Measurements from ENCODE around the gene SHB. TPM values are rescaled to one million over a fixed set of nuclear protein-coding genes. Genes with fewer than 3 reads are reported as not detected.

Gene SHB
- total RNA-seq, 1 experiment from 2014 or later, result 56.4 TPM

DNA sequence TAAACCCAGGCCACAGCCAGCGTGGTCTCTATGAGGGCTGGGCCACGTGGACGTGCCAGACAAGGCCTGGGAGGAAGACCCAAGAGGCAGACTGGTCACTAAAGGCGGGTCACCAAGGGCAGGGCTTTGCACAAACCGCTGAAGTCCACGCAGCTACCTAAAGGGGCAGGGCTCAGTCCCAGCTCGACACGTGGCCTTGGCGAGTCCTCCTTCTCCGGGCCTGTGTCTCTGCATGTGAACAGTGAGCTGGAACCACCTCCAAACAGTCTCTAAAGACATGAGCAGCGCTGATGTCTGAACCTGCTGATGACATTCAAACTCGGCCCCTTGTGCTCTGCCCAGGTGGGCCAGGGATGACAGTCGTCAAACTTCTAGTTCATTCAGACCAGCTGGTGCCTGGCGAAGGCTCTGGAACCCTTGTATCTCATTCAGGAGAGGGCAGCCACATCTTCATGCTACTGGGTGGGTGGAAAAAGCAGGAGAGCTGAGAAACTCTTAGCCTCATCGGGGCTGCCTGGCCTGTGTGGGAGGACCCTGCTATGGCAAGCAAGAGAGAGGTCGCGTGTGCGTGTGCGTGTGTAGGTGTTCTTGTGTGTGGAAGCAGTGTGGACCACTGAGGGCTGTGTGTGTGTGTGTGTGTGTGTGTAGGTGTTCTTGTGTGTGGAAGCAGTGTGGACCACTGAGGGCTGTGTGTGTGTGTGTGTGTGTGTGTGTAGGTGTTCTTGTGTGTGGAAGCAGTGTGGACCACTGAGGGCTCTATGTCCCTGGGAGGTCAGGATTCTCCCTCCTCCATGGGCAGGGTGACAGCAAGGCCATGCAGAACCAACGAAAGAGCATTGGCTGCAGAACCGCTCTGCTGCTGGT, 151.0 kb downstream of the SHB start:
- no peak overlapping the region for H3K4me2 ChIP-seq (ENCODE audit: low read length)

DNA sequence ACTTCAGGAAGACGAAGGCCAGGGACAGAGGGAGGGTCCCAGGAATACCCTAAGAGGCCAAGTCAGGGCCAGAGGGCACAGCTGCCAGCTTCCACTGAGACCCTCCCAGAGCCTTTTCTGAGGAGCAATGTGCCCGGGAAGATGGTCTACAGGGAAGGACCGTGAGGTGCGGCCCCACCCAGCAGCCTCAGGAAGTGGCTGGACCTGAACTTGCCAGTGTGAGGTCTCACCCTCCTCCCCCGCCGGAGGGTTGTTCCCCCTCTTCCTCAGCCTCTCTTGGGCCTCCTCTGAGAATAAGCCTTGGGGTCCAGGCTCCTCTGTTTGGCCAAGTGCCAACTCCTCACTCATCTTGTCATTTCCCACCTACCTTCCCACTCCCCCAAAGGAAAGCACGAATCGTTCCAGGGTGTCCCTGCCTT, 151.7 kb downstream of the SHB start:
- Histone ChIP-seq H3K27me3 (ENCODE audit: low read length) (no peaks in the 10 kb centered on the region), H4K20me1 (ENCODE audit: low read length) (no peaks in the 10 kb centered on the region), H3K36me3 (ENCODE audit: low read depth, low read length) (peaks cover 3% of the 10 kb centered on the region), H3K9me3 (ENCODE audit: low read length) (no peaks in the 10 kb centered on the region), H3K27ac (ENCODE audit: low read length) (no peak overlapping the region), H2AFZ (ENCODE audit: low read length) (no peak overlapping the region), H3K4me3 (ENCODE audit: low read length) (no peak overlapping the region), H3F3A (ENCODE audit: low read length, unreplicated experiment) (no peaks in the 10 kb centered on the region), H3K9me2 (replicated peaks; ENCODE audit: low read length) (no peaks in the 10 kb centered on the region), H3K79me2 (ENCODE audit: low read length) (no peaks in the 10 kb centered on the region), H3K4me2 (ENCODE audit: low read length) (no peak overlapping the region), H3K9ac (ENCODE audit: low read length) (no peak overlapping the region), H3K4me1 (ENCODE audit: insufficient read depth, low read length) (no peaks in the 10 kb centered on the region)
- ChIA-PET CTCF (no interaction called here), POLR2A (ENCODE audit: unreplicated experiment) (no interaction called here)
- ATAC-seq (no peak), DNase-seq (no peak)
- TF ChIP-seq EZH2 (IDR thresholded peaks at IDR 0.05; ENCODE audit: low read length, unreplicated experiment) (no peak), EZH2phosphoT487 (IDR thresholded peaks at IDR 0.05; ENCODE audit: borderline replicate concordance, low read length) (no peak)
- TF ChIP-seq, protein P1, sequence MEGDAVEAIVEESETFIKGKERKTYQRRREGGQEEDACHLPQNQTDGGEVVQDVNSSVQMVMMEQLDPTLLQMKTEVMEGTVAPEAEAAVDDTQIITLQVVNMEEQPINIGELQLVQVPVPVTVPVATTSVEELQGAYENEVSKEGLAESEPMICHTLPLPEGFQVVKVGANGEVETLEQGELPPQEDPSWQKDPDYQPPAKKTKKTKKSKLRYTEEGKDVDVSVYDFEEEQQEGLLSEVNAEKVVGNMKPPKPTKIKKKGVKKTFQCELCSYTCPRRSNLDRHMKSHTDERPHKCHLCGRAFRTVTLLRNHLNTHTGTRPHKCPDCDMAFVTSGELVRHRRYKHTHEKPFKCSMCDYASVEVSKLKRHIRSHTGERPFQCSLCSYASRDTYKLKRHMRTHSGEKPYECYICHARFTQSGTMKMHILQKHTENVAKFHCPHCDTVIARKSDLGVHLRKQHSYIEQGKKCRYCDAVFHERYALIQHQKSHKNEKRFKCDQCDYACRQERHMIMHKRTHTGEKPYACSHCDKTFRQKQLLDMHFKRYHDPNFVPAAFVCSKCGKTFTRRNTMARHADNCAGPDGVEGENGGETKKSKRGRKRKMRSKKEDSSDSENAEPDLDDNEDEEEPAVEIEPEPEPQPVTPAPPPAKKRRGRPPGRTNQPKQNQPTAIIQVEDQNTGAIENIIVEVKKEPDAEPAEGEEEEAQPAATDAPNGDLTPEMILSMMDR (conservative IDR thresholded peaks at IDR 0.05; ENCODE audit: low read depth, low read length), result no peak
- no TSS peak for BruUV-seq (replicated peaks)
- intact Hi-C loops (cut with micrococcal nuclease), result no loop called here

More for the DNA sequence above, 151.0 kb downstream of the SHB start:
- intact Hi-C loops (cut with micrococcal nuclease), result no loop called here
- POLR2A ChIA-PET (ENCODE audit: unreplicated experiment), result no interaction called here
- Histone ChIP-seq H3F3A (ENCODE audit: low read length, unreplicated experiment) (no peaks in the 10 kb centered on the region), H2AFZ (ENCODE audit: low read length) (no peak overlapping the region), H3K27me3 (ENCODE audit: low read length) (no peaks in the 10 kb centered on the region), H3K9ac (ENCODE audit: low read length) (no peak overlapping the region), H3K4me1 (ENCODE audit: insufficient read depth, low read length) (no peaks in the 10 kb centered on the region), H3K27ac (ENCODE audit: low read length) (no peak overlapping the region), H3K79me2 (ENCODE audit: low read length) (no peaks in the 10 kb centered on the region), H3K9me2 (replicated peaks; ENCODE audit: low read length) (no peaks in the 10 kb centered on the region), H3K36me3 (ENCODE audit: low read depth, low read length) (peaks cover 3% of the 10 kb centered on the region), H4K20me1 (ENCODE audit: low read length) (no peaks in the 10 kb centered on the region), H3K4me3 (ENCODE audit: low read length) (no peak overlapping the region), H3K9me3 (ENCODE audit: low read length) (no peaks in the 10 kb centered on the region)
- CTCF ChIA-PET, result no interaction called here
- DNase-seq, result no peak
- no peak for ATAC-seq
- TF ChIP-seq EZH2phosphoT487 (IDR thresholded peaks at IDR 0.05; ENCODE audit: borderline replicate concordance, low read length) (no peak), EZH2 (IDR thresholded peaks at IDR 0.05; ENCODE audit: low read length, unreplicated experiment) (no peak)
- TF ChIP-seq, protein P1 (conservative IDR thresholded peaks at IDR 0.05; ENCODE audit: low read depth, low read length), result no peak
- BruUV-seq (replicated peaks), result no TSS peak
